GM18526 (cell line): ENCODE results near the gene SEZ6L.

Source experiments
- POLR2A ChIP-seq: IDR thresholded peaks from 3 replicates; pipeline ENCODE4 v1.6.1; 2011; ENCODE audit not compliant: insufficient read length; ENCODE audit errors: extremely low read depth

Gene SEZ6L

DNA sequence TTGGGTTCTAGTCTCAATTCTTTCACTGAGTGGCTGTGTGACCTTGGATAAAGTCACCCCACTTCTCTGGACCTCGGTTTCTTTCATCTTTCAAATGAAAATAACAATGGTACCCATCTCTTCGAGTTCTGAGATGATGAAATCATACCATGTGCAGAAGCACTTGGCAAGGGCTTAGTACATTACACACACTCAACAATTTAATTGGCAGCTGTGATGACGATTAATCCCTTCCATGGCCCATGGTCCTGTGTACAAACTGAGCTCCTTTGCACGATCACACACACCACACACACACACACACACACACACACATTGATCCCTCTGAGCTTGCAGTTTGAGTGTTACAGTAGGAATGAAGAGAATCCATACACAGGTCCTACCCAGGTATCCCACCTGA is 156.4 kb downstream of the SEZ6L start:
- TF ChIP-seq POLR2A = no peak

DNA sequence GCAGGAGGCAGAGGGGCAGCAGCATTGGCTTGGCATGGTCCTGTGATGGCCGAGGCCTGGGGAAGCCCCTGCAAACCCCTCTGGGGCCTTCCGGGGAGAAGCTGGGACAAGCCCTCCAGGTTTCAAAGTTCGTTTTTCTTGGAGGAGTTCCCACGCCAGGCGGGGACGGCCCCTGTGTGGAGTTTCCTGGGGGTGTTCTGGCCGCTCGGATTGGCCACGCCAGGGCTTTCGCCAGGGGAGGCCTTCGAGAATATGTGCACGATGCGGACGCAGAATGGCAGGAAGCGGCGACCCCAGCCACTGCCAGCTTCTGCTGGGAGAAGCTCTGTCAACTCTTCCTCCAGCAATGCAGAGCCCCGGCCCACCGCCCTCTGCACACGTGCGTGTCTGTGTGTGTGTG is 157.5 kb downstream of the SEZ6L start:
- no peak for TF ChIP-seq POLR2A

DNA sequence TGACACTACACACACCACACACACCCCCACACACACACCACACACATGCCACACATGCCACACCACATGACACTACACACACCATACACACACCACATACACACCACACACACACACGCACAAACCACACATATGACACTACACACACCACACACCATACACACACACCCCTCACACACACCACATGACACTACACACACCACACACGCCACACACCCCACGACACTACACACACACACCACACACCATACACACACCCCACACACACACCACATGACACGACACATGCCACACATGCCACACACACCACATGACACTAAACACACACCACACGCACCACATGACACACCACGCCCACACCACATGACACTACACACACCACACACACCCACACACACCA is 158.0 kb downstream of the SEZ6L start:
- TF ChIP-seq POLR2A = no peak

DNA sequence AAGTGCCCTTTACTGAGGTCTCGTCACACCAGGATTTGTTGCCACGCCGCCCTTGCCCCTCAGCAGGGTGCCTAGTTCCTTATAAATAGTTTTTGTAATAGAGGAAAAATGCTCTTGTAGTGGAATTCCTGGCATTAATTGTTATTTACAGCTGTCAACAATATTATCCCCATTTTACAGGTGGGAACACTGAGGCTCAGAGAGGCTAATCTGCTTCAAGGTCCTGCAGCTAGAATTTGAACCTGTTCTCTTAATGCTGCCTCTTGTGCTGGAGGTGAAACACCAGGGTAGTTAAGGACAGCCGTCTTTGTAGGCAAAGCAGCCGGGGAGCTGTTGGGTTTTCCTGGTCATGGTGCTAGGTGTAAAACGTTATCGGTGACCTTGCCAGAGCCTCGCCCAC is 159.0 kb downstream of the SEZ6L start:
- TF ChIP-seq POLR2A = no peak

DNA sequence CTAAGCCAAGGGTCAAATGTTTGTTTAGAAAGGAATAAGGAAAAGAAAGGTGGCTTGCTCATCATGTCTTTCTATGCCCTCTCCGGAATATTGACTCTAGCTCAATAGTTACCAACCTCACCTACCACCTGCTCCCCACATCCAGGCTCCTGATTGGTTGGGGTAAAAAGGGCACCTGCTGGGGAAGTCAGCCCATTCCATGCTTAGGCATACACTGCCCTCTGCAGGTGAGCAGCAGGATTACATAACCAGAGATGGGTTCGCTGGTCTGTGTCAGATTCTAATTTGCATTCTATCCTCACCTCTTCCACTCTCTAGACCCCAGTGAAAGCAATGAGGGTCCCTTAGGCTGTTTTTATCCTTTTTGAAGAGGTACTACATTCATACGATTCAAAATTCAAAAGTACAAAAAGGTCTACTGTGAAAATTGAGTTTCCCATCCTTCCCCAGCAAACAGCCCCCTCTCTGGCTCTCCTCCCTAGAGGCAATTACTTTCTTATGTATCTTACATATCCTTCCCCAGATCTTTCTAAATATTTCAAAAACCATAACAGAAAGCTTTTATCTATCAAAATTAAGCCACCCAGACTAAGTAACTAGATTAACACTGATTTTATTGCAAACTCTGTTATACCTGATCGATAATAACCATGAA is 161.8 kb downstream of the SEZ6L start:
- TF ChIP-seq POLR2A = no peak

DNA sequence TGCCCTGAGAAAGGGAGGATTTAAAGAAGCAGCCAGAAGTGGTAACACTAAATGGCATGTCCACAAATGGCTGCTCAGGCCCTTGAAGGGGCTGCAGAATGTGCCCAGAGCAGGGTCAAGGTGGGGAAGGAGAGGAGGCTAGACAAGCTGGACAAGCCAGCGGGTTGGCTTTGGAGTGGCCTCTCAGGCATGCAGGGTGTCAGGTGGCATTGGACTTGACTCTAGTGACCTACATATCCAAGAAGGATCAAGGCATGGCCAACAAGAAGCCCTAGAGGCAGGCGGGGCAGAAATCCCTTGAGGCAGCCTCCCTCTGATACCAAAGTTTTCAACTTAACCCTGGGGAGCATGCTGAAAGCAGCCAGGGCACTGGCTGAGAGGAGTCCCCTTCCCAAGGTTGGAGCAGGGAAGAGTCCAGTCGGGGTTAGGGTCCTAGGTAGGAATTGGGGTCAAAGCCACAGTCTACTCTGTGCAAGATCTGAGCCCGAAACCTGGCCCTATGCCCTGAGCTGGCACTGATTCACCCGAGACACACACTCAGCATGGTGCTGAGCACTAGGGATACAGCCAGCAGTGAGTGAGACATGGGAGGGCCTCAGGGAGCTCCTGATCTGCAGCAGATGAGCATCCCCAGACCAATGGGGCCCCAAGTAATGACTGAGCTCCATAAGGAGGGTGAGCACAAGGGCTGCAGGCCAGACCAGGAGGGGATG is 164.0 kb downstream of the SEZ6L start:
- no peak for TF ChIP-seq POLR2A

DNA sequence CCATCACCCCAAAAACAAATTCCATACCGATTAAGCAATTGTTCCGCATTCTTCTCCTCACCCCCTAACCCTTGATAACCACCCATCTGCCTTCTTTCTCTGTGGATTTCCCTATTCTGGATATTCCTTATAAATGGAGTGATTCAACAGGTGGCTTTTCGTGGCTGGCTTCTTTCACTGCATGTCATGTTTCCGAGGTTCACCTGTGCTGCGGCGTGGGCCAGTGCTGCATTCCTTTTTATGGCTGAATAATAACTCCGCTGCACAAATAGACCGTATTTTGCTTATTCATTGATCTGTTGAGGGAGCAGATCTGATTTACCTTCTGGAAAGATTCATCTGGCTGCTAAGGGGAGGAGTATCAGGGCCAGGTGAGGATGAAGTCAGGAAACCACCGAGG is 165.0 kb downstream of the SEZ6L start:
- TF ChIP-seq POLR2A = no peak

DNA sequence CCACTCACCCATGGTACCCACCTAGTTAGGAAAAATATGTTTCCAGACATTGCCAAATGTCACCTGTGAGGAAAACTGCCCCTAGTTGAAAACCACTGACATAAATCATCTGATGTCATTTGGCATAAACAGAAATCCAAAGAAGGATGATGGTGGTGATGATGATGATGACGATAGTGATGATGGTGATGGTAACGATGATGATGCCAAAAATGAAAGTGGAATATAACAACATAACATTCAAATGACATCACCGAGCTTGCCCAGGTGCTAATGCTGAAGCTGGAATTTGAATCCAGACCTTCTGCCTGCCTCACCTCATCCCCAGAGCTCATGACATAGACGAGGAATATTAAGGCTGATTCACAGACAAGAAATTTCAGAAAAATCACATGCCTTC is 167.5 kb downstream of the SEZ6L start:
- TF ChIP-seq POLR2A = no peak

DNA sequence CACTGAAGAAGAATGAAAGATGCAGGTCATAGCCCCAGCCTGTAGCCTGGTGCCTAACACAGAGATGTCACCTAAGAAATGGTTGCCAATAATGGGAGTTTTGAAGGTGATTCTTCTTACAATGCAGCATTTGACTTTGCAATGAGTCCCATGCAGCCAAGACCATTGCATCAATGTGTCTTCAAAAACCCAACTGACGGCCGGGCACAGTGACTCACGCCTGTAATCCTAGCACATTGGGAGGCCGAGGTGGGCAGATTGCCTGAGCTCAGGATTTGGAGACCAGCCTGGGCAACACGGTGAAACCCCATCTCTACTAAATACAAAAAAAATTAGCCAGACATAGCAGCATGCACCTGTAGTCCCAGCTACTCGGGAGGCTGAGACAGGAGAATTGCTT is 170.5 kb downstream of the SEZ6L start:
- TF ChIP-seq POLR2A = no peak

DNA sequence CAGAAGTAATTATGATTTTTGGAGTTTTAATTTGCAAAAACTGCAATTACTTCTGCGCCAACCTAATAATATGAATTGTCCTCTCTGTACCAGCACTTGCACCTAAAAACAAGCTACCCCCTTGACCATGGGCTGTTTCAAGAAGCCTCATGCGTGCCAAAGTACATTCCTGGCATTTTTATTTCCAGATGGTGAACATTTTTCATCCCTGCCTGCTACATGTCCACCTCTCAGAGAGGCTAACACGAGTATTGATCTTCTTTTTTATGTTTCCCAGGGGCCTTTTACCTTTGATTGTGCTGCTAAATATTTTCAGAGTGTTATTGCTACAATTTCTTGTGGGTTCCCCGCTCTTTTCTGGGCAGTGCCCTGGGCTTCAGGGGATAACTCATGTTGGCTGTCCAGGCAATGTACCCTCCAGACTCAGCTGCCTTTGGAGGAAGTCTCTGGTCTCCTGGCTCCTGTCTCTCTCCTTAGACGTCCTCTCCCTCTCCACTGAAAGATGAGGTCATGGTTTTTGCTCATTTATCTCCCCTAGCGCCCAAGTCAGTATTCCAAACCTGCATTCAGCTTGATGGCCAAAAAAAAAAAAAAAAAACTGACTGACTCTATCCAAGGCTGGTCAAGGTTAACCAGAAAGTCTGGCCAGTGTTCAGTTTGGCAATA is 173.6 kb downstream of the SEZ6L start:
- no peak for TF ChIP-seq POLR2A

DNA sequence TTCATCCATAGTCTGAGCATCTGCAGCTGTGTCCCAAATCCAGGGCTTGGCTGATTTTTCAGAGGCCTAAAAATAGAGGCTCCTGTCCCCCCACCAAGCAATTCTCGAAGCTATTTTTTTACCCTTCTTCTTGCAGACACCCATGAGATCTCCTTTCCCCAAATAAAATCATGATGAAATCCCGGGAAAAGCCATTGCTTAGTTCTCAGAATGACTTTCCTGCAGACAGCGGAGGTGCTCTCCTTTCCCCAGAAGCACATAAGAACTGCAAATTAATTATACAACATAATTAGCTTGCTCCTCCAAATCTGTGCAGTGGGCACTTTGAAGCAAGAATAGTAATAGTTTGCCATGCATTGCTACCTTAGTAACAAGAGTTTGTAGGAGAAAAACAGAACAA is 176.2 kb downstream of the SEZ6L start:
- TF ChIP-seq POLR2A = no peak

DNA sequence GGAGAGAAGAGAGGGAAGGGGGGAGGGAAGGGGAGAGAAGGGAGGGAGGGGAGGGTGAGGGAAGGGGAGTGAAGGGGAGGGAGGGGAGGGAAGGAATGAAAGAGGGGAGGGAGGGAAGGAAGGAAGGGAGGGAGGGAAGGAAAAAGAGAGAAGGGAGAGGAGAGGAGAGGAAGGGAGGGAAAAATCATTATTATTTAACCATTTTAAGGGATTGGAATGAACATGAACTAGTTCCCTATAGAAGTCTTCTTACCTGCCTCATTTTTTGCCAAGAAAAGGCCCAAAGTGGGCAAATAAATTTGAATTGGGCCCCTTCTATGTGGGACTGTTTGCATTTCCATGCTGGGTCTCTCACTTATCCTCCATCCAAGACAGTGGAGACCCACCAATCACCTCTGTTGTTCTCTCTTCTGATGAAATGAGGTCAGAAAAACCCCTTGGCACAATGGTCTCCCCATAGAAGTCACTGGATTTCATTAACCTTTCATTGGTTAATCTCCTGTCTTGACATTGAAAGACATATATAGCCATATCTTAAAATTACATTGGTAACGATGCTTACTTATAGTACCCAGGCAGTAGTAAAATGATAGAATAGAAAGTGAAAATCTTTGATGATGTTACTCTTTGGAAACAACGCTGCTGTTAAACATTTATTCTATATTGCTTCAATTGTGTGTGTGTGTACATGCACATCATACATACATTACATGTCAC is 179.7 kb downstream of the SEZ6L start:
- TF ChIP-seq POLR2A = no peak

DNA sequence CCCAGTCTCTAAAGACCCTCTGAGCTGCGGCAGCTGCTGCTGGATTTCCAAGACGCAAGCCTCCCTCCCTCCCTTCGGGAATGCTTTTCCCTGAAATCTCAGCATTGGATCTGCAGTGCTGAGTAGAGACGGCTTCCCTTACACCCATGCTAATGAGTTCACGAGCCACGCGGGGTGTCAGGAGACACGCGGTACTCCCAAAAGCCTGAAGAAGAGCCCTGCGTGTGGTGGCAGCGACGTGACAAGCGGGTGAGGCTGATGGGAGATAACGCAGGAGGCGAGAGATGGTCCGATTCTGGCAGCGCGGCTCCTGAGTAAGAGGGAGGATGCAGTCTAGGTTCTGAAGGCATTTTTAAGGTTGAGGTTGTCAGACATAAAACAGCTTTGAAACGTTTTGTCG is 185.4 kb downstream of the SEZ6L start:
- TF ChIP-seq POLR2A = no peak

DNA sequence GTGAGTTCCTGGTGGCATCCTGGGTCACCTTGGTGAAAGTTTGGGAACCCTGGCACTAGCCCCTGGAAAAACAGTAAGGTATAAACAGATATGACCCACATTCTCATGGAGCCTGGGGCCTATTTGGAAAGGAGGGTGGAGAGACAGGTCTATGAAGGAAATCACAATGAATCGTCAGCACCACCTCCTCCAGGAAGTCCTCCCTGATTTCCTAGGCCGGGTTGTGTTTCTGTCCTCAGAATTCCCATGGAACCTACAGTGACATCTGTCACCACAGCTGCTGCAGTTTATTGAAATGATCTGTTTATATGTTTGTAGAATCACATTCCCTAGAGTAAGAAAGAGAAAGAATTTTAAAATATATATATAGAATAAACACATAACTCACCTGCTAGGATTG is 188.0 kb downstream of the SEZ6L start:
- TF ChIP-seq POLR2A = no peak

DNA sequence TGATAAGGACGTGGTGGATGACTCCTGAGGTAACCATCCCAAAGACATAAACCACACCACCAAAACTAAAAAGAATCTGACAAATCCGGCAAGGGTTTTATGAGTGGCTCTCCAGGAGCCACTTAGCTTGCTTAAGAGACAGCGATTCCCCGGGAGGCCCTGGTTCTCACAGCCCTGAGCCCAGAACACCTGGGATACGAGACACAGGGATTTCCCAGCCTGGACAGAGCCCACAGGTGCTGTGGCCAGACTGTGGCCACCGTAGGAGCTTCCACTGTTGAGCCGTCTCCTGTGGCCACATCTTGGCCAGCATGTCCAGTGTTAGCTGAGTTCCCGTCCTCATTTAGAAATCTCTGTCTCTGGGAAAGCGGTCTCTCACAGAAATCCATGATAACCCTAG is 188.6 kb downstream of the SEZ6L start:
- no peak for TF ChIP-seq POLR2A

DNA sequence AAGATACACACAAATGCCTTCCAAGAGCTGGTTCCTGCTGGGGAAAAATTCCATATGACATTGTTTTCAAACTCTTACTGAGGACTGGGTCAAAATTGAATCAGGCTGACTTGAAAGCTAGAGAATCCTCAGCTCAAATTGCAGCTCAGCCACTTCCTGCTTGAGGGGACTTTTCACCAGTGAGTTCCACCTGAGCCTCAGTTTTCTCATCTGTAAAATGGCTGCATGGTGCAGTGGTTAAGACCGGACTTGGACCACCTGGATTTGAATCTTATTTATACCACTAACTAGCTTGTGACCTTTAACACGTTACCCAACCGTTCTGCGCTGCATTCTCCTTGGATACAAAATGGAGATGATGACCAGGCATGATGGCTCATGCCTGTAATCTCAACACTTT is 189.9 kb downstream of the SEZ6L start:
- no peak for TF ChIP-seq POLR2A
